GM18505 (cell line): ENCODE measurements around the gene TMEM38B.
A peak's percentile ranks its signal among the peaks of the same experiment; 100 is the strongest.

ENCODE experiments used
- ATAC-seq: cut with Tn5 transposase; IDR thresholded peaks from one replicate; pipeline ENCODE4 v1.9.1; 2021; ENCODE audit not compliant: unreplicated experiment
- POLR2A ChIP-seq: IDR thresholded peaks from 4 replicates; pipeline ENCODE4 v1.6.1; 2011; ENCODE audit warnings: borderline replicate concordance; ENCODE audit not compliant: insufficient read depth, insufficient read length; ENCODE audit errors: extremely low read depth

The TMEM38B gene

DNA sequence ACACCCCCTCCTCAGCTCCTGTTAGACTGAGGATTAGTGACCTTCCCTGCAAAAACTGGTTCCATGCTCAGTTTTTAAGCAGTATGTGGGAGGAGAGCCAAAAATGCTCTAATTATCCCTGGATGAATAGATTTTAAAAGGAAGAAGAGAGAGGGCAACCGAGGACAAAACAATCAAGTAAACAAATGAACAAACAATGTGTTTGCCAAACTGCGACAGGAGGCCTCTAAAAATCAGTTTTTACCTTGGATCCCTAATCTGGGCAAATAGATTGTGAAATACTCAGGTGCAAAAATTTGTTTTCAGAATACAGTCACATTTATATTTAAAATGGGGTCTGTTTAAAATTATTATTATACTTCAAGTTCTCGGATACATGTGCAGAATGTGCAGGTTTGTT, 23.6 kb upstream of the TMEM38B start:
- no peak for ATAC-seq
- no peak for TF ChIP-seq POLR2A

DNA sequence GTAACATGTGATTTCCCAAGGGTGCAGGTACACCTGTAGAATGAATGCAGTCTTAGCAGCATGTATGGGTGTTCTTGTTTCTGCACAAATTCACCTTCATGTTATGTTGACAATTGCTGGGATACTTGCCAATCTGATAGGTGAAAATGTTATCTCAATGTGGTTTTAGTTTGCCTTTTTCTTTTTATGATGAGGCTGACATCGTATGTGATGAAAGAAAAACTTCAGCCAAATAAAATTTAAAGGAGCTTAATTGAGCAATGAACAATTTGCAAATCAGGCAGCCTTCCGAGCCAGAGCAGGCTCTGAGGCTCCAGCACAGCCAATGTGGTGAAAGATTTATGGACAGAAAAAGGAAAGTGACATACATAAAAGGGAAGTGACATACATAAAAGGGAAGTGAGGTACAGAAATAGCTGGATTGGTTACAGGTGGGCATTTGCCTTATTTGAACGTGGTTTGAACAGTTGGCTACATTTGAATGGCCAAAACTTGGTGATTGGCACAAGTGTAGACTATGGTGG, 21.6 kb upstream of the TMEM38B start:
- no peak for TF ChIP-seq POLR2A
- no peak for ATAC-seq

GRCh38 chr9:105673850-105674387, 20.4 kb upstream of the TMEM38B start:
- TF ChIP-seq POLR2A: no peak
- ATAC-seq: no peak

DNA sequence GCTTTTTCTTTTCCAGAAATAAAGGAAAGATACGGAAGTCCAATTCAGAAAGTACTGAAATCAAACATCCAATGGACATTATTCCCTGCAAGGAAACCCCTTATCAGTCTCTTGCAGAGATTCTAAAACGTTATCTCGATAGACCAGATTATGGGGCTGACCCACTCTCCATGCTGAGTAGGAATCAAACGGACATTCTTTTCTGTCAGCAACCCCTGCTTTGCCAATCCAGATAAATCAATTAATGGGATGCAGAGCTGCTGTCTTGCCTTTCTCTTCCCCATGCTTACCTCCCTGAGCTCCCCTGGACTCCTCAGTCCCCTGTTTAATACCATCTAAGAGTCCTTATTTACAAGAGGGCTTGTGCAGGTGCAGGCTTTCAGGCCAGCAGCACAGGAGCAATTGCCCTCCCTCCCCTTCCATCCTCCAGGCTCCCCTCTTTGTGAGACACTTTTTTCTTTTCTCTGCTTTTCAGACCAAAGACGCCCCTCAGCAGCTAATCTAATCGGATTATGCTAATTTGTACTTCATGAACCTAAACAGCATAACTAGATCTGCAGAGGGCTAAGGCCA, 17.9 kb upstream of the TMEM38B start:
- no peak for TF ChIP-seq POLR2A
- ATAC-seq: no peak

DNA sequence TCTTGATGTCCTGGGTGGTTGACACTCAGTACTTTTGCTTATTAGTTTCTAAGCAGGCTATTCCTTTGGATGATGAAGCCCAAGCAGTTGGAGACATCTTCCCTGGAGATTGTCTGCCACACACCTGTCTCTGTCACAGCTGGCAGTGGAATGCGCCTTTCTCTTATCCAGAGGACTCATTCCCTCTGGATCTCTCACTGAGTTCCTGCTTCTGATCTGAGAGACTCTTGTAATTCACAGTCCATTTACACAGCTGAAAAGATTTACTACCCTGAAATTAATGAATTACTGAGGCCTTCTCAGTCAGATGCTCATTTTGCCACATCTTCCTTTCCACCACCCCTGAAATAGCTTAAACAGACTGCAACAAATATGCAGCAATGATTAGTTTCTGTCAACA, 16.2 kb upstream of the TMEM38B start:
- no peak for ATAC-seq
- TF ChIP-seq POLR2A: no peak

- no peak for ATAC-seq
- no peak for TF ChIP-seq POLR2A
These were observed 15.6 kb upstream of the TMEM38B start for GRCh38 chr9:105678781-105679180.

DNA sequence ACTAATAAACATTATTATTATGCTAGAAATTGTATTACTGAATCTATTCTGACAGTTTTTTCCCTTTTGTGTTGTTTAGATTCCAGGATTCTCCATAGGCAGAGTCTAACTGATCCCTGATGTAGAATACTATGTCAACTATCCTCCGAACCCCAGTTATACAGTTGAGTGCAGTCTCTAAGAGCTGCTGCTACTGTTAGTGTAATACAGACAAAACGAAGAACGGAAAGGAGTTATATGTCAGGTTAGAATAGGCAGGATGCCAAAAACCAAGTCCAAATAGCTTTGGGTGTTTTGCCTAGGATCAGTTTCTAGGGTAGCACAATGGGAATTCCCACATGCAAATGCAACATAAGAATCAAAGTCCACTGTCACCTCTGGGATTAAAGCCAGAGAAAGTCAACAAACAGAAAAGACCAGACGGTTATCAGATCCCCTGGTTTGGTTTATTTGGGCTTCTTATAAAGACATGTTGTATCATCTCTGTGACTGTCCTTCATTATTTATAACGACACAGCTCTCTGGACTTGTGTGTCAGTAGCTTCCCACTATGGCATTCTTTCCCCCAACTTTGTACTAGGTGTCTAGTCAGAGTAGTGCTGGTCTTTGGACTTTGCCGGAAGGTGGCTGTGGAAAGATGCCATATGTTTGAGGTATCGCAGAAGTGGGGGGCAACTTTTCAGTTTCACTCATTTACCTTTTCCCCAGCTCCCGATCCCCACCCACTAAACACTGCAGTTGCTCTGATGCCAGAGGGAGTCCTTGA, 14.9 kb upstream of the TMEM38B start:
- TF ChIP-seq POLR2A: no peak
- ATAC-seq: no peak

DNA sequence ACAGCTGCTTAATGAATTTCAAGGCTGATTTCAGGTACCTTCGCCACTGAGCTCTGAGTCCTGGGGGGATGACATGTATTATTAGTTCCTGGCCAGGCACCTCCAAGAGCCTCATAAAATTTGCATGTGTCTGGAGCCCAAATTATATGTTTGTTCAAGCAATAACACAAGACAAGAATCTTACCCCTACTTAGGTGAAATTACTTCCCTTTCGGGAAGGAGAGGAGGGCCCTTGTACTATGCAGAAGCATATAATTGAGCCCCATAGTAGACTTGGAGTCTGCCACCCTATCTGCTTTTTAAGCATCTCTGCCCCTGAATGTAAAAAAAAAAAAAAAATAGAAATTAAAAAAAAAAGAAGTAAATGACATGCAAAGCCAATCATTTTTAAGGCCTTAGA, 13.0 kb upstream of the TMEM38B start:
- no peak for ATAC-seq
- TF ChIP-seq POLR2A: no peak

- no peak for TF ChIP-seq POLR2A
- ATAC-seq: no peak
These were observed 12.6 kb upstream of the TMEM38B start for GRCh38 chr9:105681724-105682123.

DNA sequence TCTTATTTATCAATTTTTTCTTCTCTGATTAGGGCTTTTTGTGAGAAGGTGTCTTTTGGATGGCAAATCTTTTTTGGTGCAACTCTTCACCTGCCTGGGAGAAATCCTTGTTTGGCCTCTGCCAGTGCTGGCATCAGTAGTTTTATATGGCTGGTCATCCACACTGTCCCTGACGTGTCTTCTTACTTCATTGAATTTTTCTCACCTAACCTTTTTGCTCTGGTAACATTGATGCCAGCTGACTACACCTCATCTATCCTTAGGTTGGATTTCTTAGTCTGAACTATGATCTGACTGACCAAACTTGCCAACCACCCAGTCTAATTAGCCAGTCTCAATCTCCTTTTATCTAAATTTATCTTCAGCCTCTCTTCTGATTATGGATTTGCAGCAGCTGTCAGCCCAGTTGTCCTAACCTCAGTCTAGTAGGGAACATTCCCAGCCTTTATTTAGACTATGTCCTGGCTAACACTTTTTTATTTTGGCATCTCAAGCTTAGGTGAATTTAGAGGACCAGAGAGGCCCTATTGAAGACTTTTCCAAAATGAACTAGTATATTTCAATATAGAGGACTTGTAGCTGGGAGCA, 10.6 kb upstream of the TMEM38B start:
- no peak for TF ChIP-seq POLR2A
- no peak for ATAC-seq

DNA sequence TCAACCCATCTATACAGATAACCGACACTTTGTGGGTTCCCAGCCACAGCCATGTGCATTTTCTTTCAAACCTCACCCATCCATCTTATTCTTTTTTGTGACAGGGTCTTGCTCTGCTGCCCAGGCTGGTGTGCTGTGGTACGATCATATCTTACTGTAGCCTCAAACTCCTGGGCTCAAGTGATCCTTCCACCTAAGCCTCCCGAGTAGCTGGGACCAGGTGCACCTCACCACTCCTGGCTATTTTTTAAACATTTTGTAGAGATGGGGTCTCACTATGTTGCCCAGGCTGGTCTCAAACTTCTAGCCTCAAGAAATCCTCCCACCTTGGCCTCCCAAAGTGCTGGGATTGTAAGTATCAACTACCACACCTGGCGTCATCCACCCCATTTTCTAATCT, 7.4 kb upstream of the TMEM38B start:
- TF ChIP-seq POLR2A: no peak
- no peak for ATAC-seq

DNA sequence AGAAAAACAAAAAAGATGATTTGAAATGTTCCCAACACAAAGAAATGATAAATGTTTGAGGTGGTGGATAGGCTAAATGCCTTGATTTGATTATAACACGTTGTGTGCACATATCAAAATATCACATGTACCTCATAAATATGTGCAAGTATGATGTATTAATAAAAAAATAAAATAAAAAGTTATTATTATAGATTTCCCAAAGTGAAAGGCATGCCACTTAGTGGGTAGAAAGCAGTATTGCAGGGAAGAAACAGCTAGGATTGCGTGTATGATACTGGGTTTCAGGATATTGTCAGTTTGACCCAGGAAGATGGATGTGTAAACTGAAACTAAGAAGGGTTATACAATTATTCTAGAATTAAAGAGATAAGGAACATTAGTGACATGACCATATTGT, 3.6 kb upstream of the TMEM38B start:
- ATAC-seq: no peak
- TF ChIP-seq POLR2A: no peak

DNA sequence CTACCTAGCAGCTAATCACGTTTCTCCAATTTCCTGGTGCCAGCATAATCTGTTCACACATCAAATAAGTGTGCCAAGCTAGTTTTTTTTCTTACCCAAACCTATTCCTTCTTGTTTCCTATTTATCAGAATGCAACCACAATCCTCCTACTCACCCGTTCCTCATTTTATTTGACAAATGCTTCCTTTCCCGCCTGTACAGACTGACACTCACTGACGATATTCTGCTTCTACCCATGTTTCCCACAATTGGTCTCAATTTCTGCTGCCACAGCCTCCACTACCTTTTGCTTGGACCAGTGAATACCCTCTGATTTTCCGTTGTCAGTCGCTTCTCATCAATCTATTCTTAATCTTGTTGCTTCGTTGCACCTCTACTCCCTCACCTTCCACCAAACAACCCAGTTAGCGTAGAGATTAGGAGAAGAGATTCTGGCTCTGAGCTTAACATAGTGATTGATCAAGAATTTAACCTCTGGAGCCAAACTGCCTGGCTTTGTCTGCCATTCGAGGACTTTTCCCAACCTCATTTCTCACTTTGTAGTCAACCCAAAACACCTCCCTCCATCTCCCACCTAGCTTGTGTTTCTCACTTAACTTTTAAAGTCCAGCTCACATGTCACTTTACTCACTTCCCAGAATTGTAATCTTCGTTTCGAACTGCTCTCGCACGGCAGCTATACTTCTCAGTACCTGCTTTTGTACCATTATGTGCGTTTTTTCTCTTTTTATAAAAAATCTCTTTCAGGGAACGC, 729 bp upstream of the TMEM38B start:
- TF ChIP-seq POLR2A: no peak
- peak; percentile 29 for ATAC-seq
